Hematopoietic multipotent progenitor cell treated with erythropoietin and hydrocortisone succinate and interleukin-3 and kit ligand, for 15 days (in vitro differentiated cells): ENCODE data around the gene RBP4.

Experiments used
- DNase-seq: peaks from one replicate; pipeline ENCODE4 v3.0.0-alpha.2; 2015; ENCODE audit warnings: low spot score

RBP4 gene

DNA sequence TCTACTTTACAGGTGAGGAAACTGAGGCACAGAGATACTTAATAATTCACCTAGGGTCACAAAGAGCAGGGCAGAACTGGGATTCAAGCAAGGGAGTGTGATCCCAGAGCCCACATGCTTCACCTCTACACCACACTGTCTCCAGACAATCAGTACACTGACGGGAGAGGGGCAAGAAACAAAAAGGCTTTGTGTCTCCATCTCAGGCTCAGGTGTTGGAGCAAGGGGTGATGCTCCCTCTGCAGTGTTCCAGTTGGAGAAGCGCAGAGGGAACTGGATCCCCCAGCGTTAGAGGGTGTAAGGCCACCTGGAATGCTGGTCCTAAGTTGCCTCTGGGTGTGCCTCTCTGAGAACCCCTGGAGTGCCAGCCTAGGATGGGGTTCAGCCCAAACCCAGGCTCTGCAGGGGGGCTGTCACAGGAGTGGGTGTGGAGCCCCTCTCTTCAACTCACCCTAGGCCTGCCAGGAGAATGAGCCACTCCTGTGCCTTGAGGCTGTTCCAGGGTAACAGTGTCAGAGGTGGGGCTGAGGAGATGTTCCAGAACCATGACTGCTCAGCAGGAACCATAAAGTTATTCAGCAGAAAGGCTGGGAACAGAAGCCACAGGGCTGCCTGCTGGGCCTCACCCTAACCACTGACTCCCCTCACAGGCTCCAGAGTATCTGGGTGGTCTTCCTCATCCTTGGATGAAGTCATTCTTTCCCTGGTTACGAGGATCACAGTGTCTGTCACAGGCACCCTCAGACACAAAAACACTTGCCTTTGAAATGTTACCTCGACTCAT, 5.5 kb downstream of the RBP4 start:
- no peak for DNase-seq

DNA sequence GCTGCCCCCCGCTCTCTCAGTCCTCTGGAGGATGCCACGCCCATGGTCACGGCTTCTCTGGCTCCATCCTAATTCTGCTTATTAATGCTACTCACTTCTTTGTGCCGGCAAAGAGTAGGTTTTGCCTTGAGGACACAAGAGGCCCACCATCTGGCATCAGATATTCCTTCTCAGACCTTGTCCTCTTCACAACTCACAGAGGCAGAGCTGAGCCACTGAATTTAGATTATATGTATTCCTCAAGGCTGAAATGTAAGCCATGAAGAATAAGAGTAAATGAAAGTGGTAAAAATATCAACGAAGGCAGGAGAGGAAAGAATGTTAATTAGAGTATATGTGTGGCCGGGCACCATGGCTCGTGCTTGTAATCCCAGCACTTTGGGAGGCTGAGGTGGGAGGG, 6.5 kb downstream of the RBP4 start:
- no peak for DNase-seq

GRCh38 chr10:93593749-93594148, 7.3 kb downstream of the RBP4 start:
- DNase-seq, result no peak

DNA sequence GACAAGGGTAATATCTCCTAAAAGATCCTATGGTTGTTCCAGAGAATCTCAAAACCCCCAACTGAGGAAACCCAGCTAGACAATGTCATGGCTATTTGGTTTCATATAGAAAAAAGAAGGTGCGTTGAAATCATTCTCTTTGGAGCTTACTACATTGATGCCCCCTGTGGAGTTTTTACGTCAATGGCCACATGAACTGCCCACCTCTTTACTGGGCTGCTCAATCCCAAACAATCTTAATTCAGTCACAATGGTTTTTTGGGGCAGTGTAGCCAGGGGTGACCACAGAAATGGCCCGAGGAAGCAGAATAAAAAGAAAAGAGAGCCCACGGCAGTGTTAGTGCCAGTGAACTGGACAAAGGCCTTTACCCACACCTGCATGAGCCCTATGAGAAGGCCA, 7.8 kb downstream of the RBP4 start:
- no peak for DNase-seq

DNA sequence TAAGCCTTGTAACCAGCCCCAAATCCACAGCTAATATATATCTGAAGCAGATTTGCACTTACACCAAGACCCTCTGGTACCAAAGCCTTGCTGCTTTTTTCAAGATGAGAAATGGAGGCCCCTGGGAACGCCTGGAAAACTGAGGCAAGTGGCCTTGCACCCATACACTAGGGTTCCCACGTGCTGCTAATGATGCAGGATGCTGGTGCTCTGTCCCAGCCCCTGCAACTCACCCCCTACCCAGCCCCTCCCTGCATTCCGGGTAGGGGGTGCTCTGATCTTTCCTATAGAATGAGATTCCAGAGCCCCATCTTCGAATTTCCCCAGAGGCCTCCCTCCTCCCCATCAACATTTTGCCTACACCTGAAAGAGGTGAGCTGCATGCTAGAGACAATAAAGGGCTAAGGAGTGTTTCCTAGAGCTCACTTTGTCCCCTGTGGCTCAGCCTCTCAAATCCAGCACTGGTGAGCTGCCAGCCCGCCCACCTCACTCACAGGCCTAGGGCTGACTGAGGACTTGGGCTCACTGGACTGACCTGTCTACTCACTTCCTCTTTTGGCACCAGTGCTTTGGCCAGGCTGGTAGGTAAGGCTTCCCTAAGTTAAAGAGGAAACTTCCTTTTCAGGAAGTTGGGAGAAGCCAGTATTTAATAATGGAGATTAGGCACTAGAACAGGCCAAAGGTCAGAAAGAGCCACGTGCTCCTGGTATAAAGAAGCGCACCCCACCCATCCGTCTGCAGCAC, 9.8 kb downstream of the RBP4 start:
- DNase-seq, result no peak

DNA sequence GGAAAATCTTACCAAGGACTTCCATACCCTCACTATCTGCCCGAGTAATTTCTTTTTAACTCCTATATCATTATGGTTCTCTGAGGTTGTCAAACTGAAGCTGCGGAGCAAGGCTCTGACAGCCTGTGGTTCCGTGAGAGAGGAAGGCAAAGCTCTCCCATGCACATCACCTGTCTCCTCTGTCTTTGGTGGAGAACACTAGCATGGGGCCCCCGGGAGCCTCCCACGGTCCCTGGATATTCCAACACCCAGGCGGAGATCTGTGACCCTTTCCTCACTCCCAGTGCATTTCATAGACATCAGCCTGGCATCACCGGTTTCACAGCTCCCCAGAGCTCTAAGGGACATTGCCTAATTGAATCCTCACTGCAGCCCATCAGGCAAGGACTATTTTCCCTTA, 10.4 kb downstream of the RBP4 start:
- no peak for DNase-seq

DNA sequence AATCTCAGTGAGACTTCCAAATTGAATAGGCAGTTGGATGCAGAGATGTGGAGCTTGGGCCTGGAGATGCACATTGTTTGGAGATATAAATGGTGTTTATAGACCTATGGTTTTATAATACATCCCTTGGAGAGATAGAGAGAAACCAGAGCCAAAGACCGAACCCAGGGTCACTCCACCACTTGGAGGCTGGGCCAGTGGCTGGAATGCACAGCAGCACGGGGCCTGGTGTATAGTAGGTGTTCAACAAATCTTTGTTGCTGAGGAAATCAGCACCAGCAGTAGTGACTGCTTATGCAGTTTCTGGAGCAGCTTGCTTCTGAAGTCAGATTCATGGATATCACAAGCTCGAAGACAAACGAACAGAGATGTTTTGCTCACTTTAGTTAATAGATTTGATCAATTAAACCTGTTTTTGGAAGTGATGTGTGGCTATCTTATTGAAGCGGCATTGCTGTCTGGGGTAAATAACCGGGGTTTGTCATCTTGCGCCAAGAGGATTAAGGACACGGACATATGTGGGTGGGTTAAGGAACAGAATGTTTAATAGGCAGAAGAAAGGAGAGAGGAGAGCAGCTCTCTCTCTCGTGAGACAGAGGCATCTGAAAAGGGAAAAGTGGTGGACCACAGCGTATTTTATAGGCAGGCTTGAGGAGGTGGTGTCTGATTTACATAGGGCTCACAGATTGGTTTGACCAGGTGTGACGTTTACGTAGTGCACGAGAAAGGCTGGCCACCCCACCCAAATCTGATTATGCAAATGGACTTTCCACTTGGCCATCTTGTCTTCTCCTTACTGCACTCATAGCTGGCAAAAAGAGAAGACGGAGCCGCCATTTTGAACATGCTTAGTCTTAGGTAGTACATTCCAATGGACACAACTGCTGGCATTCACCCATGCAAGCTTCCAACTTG, 11.1 kb downstream of the RBP4 start:
- no peak for DNase-seq

DNA sequence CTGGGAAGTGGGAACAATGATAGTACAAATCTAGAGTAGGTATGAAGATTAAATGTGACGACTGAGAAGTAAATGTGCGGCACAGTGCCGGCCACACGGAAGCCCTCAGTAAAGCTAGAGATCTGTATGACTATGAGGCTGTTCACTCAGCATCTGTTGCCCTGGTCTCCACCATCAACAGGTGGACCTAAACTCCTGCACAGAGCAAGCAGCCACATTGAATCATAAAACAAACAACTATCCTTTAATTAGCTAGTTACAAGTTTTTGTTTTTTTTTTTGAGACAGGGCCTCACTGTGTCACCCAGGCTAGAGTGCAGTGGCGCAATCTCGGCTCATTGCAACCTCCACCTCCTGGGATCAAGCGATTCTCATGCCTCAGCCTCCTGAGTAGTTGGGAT, 16.6 kb downstream of the RBP4 start:
- DNase-seq, result no peak

- DNase-seq, result no peak
Observed at GRCh38 chr10:93580828-93581227, 20.2 kb downstream of the RBP4 start.

- no peak for DNase-seq
Observed at GRCh38 chr10:93579985-93580711, 20.9 kb downstream of the RBP4 start.

GRCh38 chr10:93579089-93579488, 21.9 kb downstream of the RBP4 start:
- no peak for DNase-seq

DNA sequence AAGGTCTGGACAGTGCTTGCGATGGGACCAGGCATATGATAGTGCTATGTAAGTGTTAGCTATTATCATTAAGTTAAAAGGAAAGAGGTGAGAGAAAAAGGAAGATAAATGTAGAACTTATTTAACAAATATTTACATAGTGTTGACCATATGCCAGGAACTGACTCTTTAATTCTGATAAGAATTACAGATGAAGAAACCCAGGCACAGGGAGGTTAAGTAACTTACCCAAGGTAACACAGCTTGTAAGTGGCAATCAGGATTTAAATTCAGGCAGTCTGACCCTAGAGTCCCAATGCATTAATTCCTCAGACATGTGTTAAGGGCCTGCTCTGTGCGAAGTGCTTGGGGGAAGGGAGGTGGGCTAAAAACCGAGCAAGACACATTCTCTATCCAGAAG, 23.5 kb downstream of the RBP4 start:
- no peak for DNase-seq

GRCh38 chr10:93576888-93577287, 24.1 kb downstream of the RBP4 start:
- no peak for DNase-seq

DNA sequence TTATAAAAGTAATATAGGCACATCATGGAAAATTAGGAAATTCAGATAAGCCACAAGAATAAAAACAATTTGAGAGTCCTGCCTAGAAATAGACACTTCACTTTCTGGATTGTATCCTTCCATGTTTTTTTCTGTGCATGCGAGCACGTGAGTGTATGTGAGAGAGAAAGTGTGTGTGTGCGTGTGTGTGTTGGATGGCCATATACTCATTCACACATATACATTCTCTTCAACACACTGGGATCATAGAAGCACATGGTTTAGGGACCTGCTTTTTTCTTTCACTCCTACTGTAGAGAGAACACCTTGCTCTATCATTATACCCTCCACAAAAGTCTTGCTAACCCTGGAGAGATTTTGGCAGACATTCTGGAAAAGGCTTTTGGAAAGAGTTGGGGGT, 27.1 kb downstream of the RBP4 start:
- DNase-seq, result no peak

DNA sequence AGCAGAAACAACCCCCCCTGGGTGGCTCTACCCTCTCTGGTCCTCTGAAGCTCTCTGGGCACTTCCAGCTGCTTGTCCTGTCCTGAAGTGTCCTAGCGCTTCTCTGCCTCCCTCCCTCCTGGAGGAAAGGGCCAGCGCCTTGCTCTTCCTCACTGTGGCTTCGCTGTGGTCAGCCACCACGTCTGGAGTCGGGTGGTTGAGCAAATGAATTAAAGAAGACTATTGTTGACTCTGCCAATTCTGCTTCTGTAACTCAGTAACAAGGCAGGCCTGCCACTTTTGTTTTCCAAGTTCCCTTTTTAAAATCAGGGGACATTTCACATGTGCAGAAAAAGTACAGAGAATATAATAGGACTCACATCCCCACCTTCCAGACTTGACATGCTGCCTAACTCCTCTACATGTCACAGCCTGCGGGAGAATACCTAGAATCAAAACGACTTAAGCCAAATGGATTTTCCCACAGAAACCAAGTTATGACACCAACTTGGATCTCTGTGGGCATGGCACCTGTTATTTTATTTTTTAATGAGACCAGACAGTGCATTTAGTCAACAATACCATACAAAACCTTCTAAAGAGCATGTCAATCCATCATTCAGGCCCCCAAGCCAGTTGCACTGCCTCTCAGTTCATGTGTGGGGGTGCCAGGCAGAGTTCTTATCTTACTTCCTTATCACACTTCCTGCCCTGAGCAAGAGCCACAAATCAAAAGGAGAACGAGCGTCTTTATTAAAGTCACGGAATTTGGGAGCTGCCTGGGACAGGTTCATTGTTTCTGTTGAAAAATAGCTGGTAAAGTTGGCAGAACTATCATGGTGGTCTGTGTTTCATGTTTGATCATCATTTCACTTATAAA, 27.8 kb downstream of the RBP4 start:
- no peak for DNase-seq

DNA sequence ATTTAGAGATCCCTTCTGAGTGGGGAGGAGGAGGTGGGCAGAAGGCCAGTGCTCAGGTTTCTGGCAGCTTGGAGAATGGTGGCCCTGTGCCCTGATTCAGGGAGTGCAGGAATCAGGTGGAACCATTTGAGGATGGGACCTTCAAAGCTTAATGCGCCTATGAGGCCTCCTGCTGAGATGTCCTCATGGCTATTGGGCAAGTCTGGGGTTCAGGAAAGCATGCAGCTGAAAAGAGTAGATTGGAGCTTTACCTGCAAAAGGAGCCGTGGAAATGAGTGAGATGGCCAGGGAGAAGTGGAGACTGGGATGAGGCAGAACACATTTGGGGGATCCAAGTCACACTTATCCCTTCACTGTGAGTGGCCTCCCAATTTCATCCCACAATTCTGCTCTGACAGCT, 28.4 kb downstream of the RBP4 start:
- DNase-seq, result no peak

GRCh38 chr10:93570383-93570782, 30.7 kb downstream of the RBP4 start:
- DNase-seq, result no peak

DNA sequence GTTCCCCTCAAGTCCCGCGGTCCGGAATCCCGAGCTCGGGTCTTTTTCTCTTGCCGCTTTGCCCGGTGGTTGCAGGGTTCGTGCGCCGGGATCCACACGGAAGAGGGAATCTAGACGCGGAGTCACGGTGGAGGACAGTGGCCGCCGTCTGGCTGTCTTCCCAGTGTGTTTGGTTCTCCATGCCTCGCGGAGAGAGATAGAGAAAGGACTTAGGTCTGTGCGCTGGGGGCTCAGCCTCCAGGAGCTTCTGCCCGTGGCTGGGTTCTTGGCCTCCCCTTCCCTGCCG, 33.0 kb downstream of the RBP4 start:
- DNase-seq, result no peak

- no peak for DNase-seq
Observed at GRCh38 chr10:93567277-93568104, 33.5 kb downstream of the RBP4 start.
